ENCODE measurements around the gene PLA2G4B. TPM values are rescaled to one million over a fixed set of nuclear protein-coding genes. Genes with fewer than 3 reads are reported as not detected.

The PLA2G4B gene
- total and polyA plus RNA-seq, 2 of the 8 experiments (the other 6 are each of a cell fraction or from before 2014, with no cell fraction given), result 4.2 to 9.2 TPM

DNA sequence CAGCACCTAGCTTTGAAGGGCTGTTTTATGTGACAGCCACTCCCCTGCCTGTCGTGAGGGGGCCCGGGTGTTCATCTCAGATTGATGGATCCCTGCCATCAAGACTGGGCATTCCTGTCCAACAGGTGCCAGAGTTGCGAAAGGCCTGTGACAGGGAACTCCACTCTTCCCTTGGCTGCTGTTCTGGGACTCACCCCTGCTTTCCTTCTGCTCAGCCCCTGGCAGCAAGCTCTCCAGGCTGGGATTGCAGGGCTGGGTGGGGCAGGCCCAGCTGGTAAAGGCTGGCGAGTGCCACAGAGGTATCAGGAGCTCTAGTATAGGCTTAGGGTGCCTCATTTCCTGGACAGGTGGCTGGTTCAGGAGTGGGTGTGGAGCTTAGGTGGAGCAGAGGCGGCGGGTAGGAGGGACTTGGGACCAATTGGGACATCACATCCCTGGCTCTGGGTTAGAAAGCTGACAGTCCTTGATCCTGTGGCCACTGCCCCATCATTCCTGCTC lies at the start of gene PLA2G4B (continued):
- TF ChIP-seq, protein P1, sequence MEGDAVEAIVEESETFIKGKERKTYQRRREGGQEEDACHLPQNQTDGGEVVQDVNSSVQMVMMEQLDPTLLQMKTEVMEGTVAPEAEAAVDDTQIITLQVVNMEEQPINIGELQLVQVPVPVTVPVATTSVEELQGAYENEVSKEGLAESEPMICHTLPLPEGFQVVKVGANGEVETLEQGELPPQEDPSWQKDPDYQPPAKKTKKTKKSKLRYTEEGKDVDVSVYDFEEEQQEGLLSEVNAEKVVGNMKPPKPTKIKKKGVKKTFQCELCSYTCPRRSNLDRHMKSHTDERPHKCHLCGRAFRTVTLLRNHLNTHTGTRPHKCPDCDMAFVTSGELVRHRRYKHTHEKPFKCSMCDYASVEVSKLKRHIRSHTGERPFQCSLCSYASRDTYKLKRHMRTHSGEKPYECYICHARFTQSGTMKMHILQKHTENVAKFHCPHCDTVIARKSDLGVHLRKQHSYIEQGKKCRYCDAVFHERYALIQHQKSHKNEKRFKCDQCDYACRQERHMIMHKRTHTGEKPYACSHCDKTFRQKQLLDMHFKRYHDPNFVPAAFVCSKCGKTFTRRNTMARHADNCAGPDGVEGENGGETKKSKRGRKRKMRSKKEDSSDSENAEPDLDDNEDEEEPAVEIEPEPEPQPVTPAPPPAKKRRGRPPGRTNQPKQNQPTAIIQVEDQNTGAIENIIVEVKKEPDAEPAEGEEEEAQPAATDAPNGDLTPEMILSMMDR (IDR thresholded peaks at IDR 0.05; ENCODE audit: control extremely low read depth in 1 of 3, insufficient read depth in 1 of 3, low read depth in 1 of 3, low read length in 3 of 3), result no peak
- TF ChIP-seq SIRT6 (IDR thresholded peaks at IDR 0.05; ENCODE audit: low read length), result no peak
- no peak for TF ChIP-seq KDM4A (IDR thresholded peaks at IDR 0.05; ENCODE audit: low read depth, low read length, severe bottlenecking)
- no peak for TF ChIP-seq BACH1 (IDR thresholded peaks at IDR 0.05; ENCODE audit: low read length)
- TF ChIP-seq SUZ12 (IDR thresholded peaks at IDR 0.05; ENCODE audit: low read length), result no peak
